ENCODE results near the gene HEG1.
A peak's percentile ranks its signal among the peaks of the same experiment; 100 is the strongest.

The HEG1 gene

GRCh38 chr3:124935794-124936542 is 119.8 kb downstream of the HEG1 start:
- no peak for DNase-seq (ENCODE audit: low spot score)

GRCh38 chr3:124935264-124935663 is 120.5 kb downstream of the HEG1 start:
- no peak for TF ChIP-seq CTCF (IDR thresholded peaks at IDR 0.05; ENCODE audit: poor library complexity, severe bottlenecking)
- no peak overlapping the region for H3K27ac ChIP-seq (ENCODE audit: poor library complexity, severe bottlenecking)
- no peaks in the 10 kb centered on the region for H3K27me3 ChIP-seq (ENCODE audit: insufficient read depth, poor library complexity, severe bottlenecking)
- H3K9me3 ChIP-seq (ENCODE audit: severe bottlenecking) = no peaks in the 10 kb centered on the region
- DNase-seq (ENCODE audit: low spot score) (no peak), ATAC-seq (ENCODE audit: low read depth) (no peak)
- H3K36me3 ChIP-seq (ENCODE audit: low read depth) = no peaks in the 10 kb centered on the region
- H3K4me1 ChIP-seq (ENCODE audit: insufficient read depth, poor library complexity, severe bottlenecking) = no peaks in the 10 kb centered on the region
- no peak overlapping the region for H3K4me3 ChIP-seq (ENCODE audit: severe bottlenecking)

More at GRCh38 chr3:124935794-124936542, 119.8 kb downstream of the HEG1 start:
- ATAC-seq (ENCODE audit: low read depth) = no peak
- Histone ChIP-seq H3K27ac (ENCODE audit: poor library complexity, severe bottlenecking) (no peak overlapping the region), H3K4me3 (ENCODE audit: severe bottlenecking) (no peak overlapping the region), H3K27me3 (ENCODE audit: insufficient read depth, poor library complexity, severe bottlenecking) (no peaks in the 10 kb centered on the region), H3K4me1 (ENCODE audit: insufficient read depth, poor library complexity, severe bottlenecking) (no peaks in the 10 kb centered on the region), H3K9me3 (ENCODE audit: severe bottlenecking) (no peaks in the 10 kb centered on the region), H3K36me3 (ENCODE audit: low read depth) (no peaks in the 10 kb centered on the region)
- no peak for TF ChIP-seq CTCF (IDR thresholded peaks at IDR 0.05; ENCODE audit: poor library complexity, severe bottlenecking)

GRCh38 chr3:124934577-124934976 is 121.2 kb downstream of the HEG1 start, which contains the start of gene MUC13:
TSS of gene MUC13 (minus strand) at chr3:124934751. CDS start at chr3:124934712, 39 bp downstream.
- no peak for ATAC-seq (ENCODE audit: low read depth)
- Histone ChIP-seq H3K27ac (ENCODE audit: poor library complexity, severe bottlenecking) (no peak within 1 kb of the TSS), H3K9me3 (ENCODE audit: severe bottlenecking) (no peaks in the 10 kb centered on the region), H3K4me1 (ENCODE audit: insufficient read depth, poor library complexity, severe bottlenecking) (no peaks in the 10 kb centered on the region), H3K27me3 (ENCODE audit: insufficient read depth, poor library complexity, severe bottlenecking) (no peaks in the 10 kb centered on the region), H3K36me3 (ENCODE audit: low read depth) (no peaks in the 10 kb centered on the region), H3K4me3 (ENCODE audit: severe bottlenecking) (no peak within 1 kb of the TSS)
- DNase-seq (ENCODE audit: low spot score) = no peak
- no peak for TF ChIP-seq CTCF (IDR thresholded peaks at IDR 0.05; ENCODE audit: poor library complexity, severe bottlenecking)

GRCh38 chr3:124928333-124929202 is 127.2 kb downstream of the HEG1 start:
- Histone ChIP-seq H3K9me3 (ENCODE audit: severe bottlenecking) (no peaks in the 10 kb centered on the region), H3K36me3 (ENCODE audit: low read depth) (no peaks in the 10 kb centered on the region), H3K4me3 (ENCODE audit: severe bottlenecking) (no peak overlapping the region), H3K27ac (ENCODE audit: poor library complexity, severe bottlenecking) (no peak overlapping the region), H3K4me1 (ENCODE audit: insufficient read depth, poor library complexity, severe bottlenecking) (no peaks in the 10 kb centered on the region), H3K27me3 (ENCODE audit: insufficient read depth, poor library complexity, severe bottlenecking) (no peaks in the 10 kb centered on the region)
- DNase-seq (ENCODE audit: low spot score) (no peak), ATAC-seq (ENCODE audit: low read depth) (peak; percentile 72)
- peak; percentile 91 for TF ChIP-seq CTCF (IDR thresholded peaks at IDR 0.05; ENCODE audit: poor library complexity, severe bottlenecking)

Measured in RWPE2 (cell line).